ENCODE results near the gene GID4.
A peak's percentile ranks its signal among the peaks of the same experiment; 100 is the strongest.

DNA sequence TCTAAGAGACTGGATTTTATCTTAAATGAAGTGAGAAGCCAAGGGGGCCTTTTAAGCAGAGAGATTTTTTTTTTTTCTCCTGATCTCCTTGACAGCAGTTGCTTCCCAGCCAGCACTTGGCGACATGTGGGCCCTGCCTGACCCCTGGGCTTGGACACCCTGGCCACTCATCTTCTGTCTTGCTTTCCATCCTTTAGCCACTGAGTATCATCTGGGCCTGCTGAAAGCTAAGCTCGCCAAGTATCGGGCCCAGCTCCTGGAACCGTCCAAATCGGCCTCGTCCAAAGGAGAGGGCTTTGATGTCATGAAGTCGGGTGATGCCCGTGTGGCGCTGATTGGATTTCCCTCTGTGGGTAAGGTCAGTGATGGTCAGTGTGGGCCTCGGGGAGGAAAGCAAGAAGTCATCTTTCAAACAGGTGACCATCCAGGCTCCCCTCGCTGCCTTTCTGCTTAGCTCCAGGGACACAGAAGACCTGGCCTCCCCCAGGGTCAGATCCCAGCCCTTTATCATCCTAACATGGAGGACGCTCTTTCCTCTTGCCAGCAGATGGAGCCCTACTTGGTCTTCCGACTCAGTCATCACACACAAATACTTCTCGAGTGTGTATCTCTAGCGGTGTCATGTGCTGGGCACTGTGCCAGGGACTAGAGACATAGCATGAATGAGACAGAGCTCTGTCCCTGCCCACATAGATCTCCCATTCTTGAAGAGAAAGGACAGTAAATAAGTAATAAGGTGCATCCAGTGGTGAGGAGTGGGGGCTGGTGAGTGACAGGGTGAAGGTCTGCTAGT lies 54.6 kb downstream of the GID4 start:
- no peak for TF ChIP-seq POLR2A (IDR thresholded peaks at IDR 0.05)
- TF ChIP-seq, protein P1, sequence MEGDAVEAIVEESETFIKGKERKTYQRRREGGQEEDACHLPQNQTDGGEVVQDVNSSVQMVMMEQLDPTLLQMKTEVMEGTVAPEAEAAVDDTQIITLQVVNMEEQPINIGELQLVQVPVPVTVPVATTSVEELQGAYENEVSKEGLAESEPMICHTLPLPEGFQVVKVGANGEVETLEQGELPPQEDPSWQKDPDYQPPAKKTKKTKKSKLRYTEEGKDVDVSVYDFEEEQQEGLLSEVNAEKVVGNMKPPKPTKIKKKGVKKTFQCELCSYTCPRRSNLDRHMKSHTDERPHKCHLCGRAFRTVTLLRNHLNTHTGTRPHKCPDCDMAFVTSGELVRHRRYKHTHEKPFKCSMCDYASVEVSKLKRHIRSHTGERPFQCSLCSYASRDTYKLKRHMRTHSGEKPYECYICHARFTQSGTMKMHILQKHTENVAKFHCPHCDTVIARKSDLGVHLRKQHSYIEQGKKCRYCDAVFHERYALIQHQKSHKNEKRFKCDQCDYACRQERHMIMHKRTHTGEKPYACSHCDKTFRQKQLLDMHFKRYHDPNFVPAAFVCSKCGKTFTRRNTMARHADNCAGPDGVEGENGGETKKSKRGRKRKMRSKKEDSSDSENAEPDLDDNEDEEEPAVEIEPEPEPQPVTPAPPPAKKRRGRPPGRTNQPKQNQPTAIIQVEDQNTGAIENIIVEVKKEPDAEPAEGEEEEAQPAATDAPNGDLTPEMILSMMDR (IDR thresholded peaks at IDR 0.05): peak in 3 of 4 donors; percentile 29 to 46 (median 46)

Data from right lobe of liver (tissue), 4 donors.